Measurements from ENCODE around the gene TMC5.

DNA sequence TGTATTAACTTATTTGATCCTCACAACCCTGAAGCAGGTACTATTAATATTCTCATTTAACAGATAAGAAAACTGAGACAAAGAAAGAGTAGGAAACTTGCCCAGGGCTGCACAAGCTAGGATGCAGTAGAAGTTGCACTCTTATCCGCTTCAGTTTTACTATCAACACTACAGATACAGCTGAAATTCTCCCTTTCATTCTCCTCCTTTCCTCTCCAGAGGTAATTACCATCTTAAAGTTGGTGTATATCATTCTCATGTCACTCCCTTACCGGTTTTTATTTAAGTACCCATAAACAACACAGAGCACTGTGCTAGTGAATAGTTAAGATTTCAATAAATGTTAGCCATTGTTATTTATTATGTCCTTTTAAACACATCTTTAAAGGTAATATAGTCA is 100.7 kb downstream of the TMC5 start:
- no peak for TF ChIP-seq EZH2phosphoT487 (IDR thresholded peaks at IDR 0.05)
- TF ChIP-seq, protein P1, sequence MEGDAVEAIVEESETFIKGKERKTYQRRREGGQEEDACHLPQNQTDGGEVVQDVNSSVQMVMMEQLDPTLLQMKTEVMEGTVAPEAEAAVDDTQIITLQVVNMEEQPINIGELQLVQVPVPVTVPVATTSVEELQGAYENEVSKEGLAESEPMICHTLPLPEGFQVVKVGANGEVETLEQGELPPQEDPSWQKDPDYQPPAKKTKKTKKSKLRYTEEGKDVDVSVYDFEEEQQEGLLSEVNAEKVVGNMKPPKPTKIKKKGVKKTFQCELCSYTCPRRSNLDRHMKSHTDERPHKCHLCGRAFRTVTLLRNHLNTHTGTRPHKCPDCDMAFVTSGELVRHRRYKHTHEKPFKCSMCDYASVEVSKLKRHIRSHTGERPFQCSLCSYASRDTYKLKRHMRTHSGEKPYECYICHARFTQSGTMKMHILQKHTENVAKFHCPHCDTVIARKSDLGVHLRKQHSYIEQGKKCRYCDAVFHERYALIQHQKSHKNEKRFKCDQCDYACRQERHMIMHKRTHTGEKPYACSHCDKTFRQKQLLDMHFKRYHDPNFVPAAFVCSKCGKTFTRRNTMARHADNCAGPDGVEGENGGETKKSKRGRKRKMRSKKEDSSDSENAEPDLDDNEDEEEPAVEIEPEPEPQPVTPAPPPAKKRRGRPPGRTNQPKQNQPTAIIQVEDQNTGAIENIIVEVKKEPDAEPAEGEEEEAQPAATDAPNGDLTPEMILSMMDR (IDR thresholded peaks at IDR 0.05), result no peak
- TF ChIP-seq EZH2 (IDR thresholded peaks at IDR 0.05), result no peak

Measured in neural progenitor cell (in vitro differentiated cells).